HepG2 (cell line): ENCODE results near the gene PLLP. TPM values are rescaled to one million over a fixed set of nuclear protein-coding genes. Genes with fewer than 3 reads are reported as not detected.

Experiments used
- AFF4 ChIP-seq: sonication (generic); formaldehyde crosslinking; IDR thresholded peaks from 2 replicates; pipeline ENCODE4 v1.4.0; 2020; ENCODE audit warnings: missing genetic modification reagents
- ATAD3A ChIP-seq: sonication (generic); formaldehyde crosslinking; IDR thresholded peaks from 2 replicates; pipeline ENCODE4 v1.4.0; 2020; ENCODE audit warnings: missing genetic modification reagents
- CHCHD3 ChIP-seq: sonication (generic); formaldehyde crosslinking; IDR thresholded peaks from 2 replicates; pipeline ENCODE4 v1.8.0; 2022; ENCODE audit warnings: mild to moderate bottlenecking, missing genetic modification reagents, moderate library complexity
- DNMT3B ChIP-seq: conservative IDR thresholded peaks from 2 replicates; pipeline ENCODE4 v1.6.1; 2016; ENCODE audit warnings: missing biosample characterization, control low read depth
- ESRRA ChIP-seq: sonication (generic); formaldehyde crosslinking; IDR thresholded peaks from 2 replicates; pipeline ENCODE4 v1.5.1; 2020; ENCODE audit warnings: mild to moderate bottlenecking, low read depth, missing genetic modification reagents
- ETS1 ChIP-seq: sonication (generic); formaldehyde crosslinking; IDR thresholded peaks from 2 replicates; pipeline ENCODE4 v1.4.0; 2020; ENCODE audit warnings: missing genetic modification reagents
- FLYWCH1 ChIP-seq: sonication (generic); formaldehyde crosslinking; IDR thresholded peaks from 2 replicates; pipeline ENCODE4 v1.8.1; 2023; ENCODE audit warnings: mild to moderate bottlenecking, missing genetic modification reagents
- GPN1 ChIP-seq: sonication (generic); formaldehyde crosslinking; IDR thresholded peaks from 2 replicates; pipeline ENCODE4 v1.5.1; 2020; ENCODE audit warnings: missing genetic modification reagents, borderline replicate concordance
- IRX3 ChIP-seq: sonication (generic); formaldehyde crosslinking; IDR thresholded peaks from 2 replicates; pipeline ENCODE4 v1.8.1; 2023; ENCODE audit warnings: mild to moderate bottlenecking, low read depth, missing genetic modification reagents, borderline replicate concordance
- MXD4 ChIP-seq: IDR thresholded peaks from 2 replicates; pipeline ENCODE4 v1.6.1; 2016; ENCODE audit warnings: mild to moderate bottlenecking, missing biosample characterization, missing genetic modification reagents
- NR2F2 ChIP-seq: IDR thresholded peaks from 2 replicates; pipeline ENCODE4 v1.6.1; 2012; ENCODE audit warnings: low read depth, inconsistent platforms, borderline replicate concordance
- SMAD1 ChIP-seq: sonication (generic); formaldehyde crosslinking; IDR thresholded peaks from 2 replicates; pipeline ENCODE4 v1.4.0; 2020; ENCODE audit warnings: missing genetic modification reagents, low read depth, mild to moderate bottlenecking, borderline replicate concordance
- SMAD9 ChIP-seq: sonication (generic); formaldehyde crosslinking; IDR thresholded peaks from 2 replicates; pipeline ENCODE4 v1.5.1; 2020; ENCODE audit warnings: mild to moderate bottlenecking, missing genetic modification reagents
- ZNF567 ChIP-seq: sonication (generic); formaldehyde crosslinking; IDR thresholded peaks from 2 replicates; pipeline ENCODE4 v1.8.1; 2023; ENCODE audit warnings: mild to moderate bottlenecking, missing genetic modification reagents, borderline replicate concordance
- ZNF777 ChIP-seq: sonication (generic); formaldehyde crosslinking; IDR thresholded peaks from 2 replicates; pipeline ENCODE4 v1.4.0; 2020; ENCODE audit warnings: missing genetic modification reagents
- ZNF781 ChIP-seq: sonication (generic); formaldehyde crosslinking; IDR thresholded peaks from 2 replicates; pipeline ENCODE4 v1.5.1; 2020; ENCODE audit warnings: borderline replicate concordance, mild to moderate bottlenecking, missing genetic modification reagents; ENCODE audit errors: not compliant biosample characterization
- ZNF891 ChIP-seq: sonication (generic); formaldehyde crosslinking; IDR thresholded peaks from 2 replicates; pipeline ENCODE4 v1.5.0; 2020; ENCODE audit warnings: mild to moderate bottlenecking, missing genetic modification reagents
- ZSCAN29 ChIP-seq: sonication (generic); formaldehyde crosslinking; conservative IDR thresholded peaks from 2 replicates; pipeline ENCODE4 v1.4.0; 2020; ENCODE audit warnings: mild to moderate bottlenecking, missing genetic modification reagents
- polyA plus RNA-seq, 8 experiments: library from polyadenylated mRNA; depleted of rRNA in 3 of 8; stranded (reverse) in 7 of 8; unstranded in 1 of 8; fragments of >200 nt; fragmentation: Illumina TruSeq in 4 of 8; extraction: Trizol in 4 of 8; gene quantifications; 2 replicates each; pipeline versions ENCODE4 v1.2.1 to v1.2.3, GENCODE V29; 2011 to 2016; ENCODE audit warnings: low read depth in 4 of 8, missing spikeins in 1 of 8, mixed read lengths in 1 of 8; ENCODE audit not compliant: insufficient read depth in 1 of 8
- total RNA-seq, 5 experiments: library from RNA; depleted of rRNA; stranded (reverse); fragments of >200 nt; fragmentation: Illumina TruSeq; extraction: Trizol; gene quantifications; 2 replicates each; pipeline ENCODE4 v1.2.3, GENCODE V29; 2016; ENCODE audit warnings: low read depth in 1 of 5
- TF ChIP-seq, protein P1 (sequence below): sonication (generic); formaldehyde crosslinking; IDR thresholded peaks from 2 replicates; pipeline ENCODE4 v1.4.0; 2020; ENCODE audit warnings: missing genetic modification reagents

PLLP gene
- total and polyA plus RNA-seq, 2 of the 13 experiments (the other 11 are each of a cell fraction or from before 2014, with no cell fraction given), result 60.6 to 127 TPM

GRCh38 chr16:57284209-57284951 lies at the start of gene PLLP (continued):
- no peak; the same call in 1 of the 2 replicates for TF ChIP-seq ATAD3A (CRISPR knock-in tag)
- peak; percentile 68 for TF ChIP-seq ETS1 (CRISPR knock-in tag)
- TF ChIP-seq FLYWCH1, result peak; percentile 77; the same call in 1 of the 2 replicates
- TF ChIP-seq SMAD9, result peak; percentile 92
- TF ChIP-seq ZNF891, result peak; percentile 98
- TF ChIP-seq NR2F2, result peak; percentile 13; the same call in 1 of the 2 replicates
- TF ChIP-seq SMAD1 (CRISPR knock-in tag), result peak; percentile 81; the same call in 1 of the 2 replicates
- no peak for TF ChIP-seq DNMT3B (CRISPR knock-in tag)
- peak; percentile 89; the same call in 1 of the 2 replicates for TF ChIP-seq IRX3 (CRISPR knock-in tag)
- TF ChIP-seq ZNF567 (CRISPR knock-in tag), result no peak
- peak; percentile 71; the same call in 1 of the 2 replicates for TF ChIP-seq AFF4
- no peak; the same call in 1 of the 2 replicates for TF ChIP-seq GPN1 (CRISPR knock-in tag)
- no peak; the same call in 1 of the 2 replicates for TF ChIP-seq ESRRA (CRISPR knock-in tag)
- TF ChIP-seq ZNF781 (CRISPR knock-in tag), result peak; percentile 52
- TF ChIP-seq CHCHD3 (CRISPR knock-in tag), result peak; percentile 98
- peak; percentile 85 for TF ChIP-seq MXD4
- TF ChIP-seq, protein P1, sequence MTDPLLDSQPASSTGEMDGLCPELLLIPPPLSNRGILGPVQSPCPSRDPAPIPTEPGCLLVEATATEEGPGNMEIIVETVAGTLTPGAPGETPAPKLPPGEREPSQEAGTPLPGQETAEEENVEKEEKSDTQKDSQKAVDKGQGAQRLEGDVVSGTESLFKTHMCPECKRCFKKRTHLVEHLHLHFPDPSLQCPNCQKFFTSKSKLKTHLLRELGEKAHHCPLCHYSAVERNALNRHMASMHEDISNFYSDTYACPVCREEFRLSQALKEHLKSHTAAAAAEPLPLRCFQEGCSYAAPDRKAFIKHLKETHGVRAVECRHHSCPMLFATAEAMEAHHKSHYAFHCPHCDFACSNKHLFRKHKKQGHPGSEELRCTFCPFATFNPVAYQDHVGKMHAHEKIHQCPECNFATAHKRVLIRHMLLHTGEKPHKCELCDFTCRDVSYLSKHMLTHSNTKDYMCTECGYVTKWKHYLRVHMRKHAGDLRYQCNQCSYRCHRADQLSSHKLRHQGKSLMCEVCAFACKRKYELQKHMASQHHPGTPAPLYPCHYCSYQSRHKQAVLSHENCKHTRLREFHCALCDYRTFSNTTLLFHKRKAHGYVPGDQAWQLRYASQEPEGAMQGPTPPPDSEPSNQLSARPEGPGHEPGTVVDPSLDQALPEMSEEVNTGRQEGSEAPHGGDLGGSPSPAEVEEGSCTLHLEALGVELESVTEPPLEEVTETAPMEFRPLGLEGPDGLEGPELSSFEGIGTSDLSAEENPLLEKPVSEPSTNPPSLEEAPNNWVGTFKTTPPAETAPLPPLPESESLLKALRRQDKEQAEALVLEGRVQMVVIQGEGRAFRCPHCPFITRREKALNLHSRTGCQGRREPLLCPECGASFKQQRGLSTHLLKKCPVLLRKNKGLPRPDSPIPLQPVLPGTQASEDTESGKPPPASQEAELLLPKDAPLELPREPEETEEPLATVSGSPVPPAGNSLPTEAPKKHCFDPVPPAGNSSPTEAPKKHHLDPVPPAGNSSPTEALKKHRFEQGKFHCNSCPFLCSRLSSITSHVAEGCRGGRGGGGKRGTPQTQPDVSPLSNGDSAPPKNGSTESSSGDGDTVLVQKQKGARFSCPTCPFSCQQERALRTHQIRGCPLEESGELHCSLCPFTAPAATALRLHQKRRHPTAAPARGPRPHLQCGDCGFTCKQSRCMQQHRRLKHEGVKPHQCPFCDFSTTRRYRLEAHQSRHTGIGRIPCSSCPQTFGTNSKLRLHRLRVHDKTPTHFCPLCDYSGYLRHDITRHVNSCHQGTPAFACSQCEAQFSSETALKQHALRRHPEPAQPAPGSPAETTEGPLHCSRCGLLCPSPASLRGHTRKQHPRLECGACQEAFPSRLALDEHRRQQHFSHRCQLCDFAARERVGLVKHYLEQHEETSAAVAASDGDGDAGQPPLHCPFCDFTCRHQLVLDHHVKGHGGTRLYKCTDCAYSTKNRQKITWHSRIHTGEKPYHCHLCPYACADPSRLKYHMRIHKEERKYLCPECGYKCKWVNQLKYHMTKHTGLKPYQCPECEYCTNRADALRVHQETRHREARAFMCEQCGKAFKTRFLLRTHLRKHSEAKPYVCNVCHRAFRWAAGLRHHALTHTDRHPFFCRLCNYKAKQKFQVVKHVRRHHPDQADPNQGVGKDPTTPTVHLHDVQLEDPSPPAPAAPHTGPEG (CRISPR knock-in tag), result peak; percentile 96
- TF ChIP-seq ZSCAN29 (CRISPR knock-in tag), result peak; percentile 63; the same call in 1 of the 2 replicates
- peak; percentile 99 for TF ChIP-seq ZNF777 (CRISPR knock-in tag)
